IPS-18c (cell line): Measurements from ENCODE around the gene NECTIN4.
"Not testable (repeated sequence)": the region's sequence is repeated elsewhere in the genome, so short reads cannot be mapped to it uniquely, and the experiment has no call there.

Experiments used
- H3K4me3 ChIP-seq: 2 replicates; pipeline ENCODE4 v1.7.0; 2013; ENCODE audit warnings: low read depth, mild to moderate bottlenecking, low read length, moderate library complexity; ENCODE audit not compliant: insufficient read depth
- H3K9me3 ChIP-seq: one replicate; pipeline ENCODE4 v1.6.1; 2013; ENCODE audit warnings: mild to moderate bottlenecking, low read length, moderate library complexity; ENCODE audit not compliant: control insufficient read depth, insufficient read depth

Gene NECTIN4

DNA sequence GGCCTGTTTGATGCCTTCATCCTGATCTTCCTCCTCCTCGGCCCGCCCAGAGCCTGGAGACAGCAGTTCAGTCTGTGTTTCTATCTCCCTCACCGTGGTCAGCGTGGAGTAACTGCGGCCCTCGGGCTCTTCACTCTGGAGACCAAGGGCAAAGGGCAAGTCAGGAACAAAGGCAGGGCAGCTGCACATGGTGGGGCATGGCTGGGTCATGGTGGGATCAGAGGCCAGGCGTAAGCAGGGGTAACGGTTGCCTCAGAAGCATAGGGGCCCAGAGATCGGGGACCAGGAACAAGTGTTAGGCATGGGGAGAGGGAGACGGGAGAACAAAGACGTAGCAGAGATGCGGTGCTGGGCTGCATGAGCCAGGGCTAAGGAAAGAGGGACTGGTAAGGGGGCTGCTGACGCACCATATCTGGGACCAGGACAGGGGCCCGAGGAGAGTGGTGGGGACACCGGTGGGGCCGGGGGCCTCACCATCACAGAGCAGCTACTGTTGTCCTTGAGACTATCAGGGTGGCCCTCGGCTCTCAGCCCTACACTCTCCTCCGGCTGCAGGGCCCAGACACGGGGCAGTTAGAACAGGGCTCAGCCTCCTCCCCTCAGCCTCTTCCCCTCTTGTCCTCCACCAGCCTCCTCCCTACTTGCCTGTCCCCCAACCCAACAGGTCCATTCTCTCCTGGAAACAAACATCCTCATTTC lies 16.5 kb downstream of the NECTIN4 start:
- Histone ChIP-seq H3K9me3 (peaks cover 5% of the 10 kb centered on the region), H3K4me3 (no peak overlapping the region)

DNA sequence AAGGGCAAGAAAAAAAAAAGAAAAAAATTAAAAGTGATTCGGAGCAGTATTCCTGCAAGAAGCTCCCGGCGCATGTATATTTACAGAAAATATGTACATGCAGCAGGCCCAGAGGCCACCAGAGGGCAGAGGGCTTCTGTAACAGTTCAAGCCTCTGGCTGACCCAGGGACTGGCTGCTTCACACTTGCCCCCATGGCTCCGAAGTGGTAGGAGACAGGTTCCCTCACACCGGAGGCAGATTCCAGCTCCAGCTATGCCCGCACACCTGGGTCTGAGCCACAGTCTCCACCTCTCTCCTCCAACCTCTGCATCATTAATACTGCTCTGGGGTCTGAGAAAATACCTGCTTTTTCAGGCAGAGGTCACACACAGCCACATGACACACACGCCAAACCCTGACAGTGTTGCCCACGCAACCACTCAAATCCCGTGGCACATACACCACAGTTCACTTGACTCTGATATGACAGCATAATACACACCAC lies 17.4 kb downstream of the NECTIN4 start:
- peaks cover 5% of the 10 kb centered on the region for H3K9me3 ChIP-seq
- H3K4me3 ChIP-seq: no peak overlapping the region

DNA sequence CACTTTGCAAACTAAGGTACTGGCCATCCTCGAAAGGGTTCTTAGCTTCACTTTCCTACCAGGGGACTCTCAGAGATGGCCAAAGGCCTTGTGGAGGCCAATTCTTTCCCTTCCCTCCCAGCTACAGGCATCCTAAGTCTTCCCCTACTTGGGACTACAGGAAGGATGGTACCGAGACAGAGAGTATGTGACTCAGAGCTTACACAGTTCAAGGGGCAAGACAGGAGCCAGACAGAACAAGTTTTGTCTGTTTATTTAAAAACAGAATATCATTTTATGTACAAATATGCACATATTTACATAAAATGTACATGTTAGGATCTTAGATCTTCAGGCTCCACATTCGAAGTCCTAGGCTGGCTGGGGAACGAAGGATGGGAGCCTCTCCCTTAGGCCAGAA lies 18.6 kb downstream of the NECTIN4 start:
- Histone ChIP-seq H3K4me3 (no peak overlapping the region), H3K9me3 (peaks cover 5% of the 10 kb centered on the region)

DNA sequence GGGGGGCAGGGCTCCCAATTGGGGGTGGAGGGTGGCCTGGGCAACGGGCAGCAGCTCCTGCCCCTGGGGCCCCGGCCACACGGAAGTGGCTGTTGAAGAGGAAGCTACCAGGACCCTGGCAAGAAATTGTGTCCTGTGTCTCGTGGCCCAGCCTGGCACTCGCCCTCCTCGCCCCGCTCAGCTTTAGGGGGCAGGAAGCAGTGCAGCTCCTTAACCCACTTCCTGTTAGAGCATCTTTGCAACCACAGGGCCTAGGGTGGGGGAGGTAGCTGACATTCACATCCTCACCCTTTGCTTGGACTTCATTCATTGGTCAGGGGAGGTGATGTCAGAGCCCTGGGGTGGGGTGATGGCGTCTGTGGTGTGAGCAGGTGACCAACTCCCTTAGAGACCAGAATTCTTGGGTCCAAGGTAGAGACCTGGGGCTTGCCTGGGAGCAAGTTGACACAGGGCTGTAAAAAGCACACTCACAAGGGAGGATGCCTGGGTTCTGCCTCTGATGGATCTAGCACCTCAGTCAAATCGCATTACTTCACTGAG lies 19.6 kb downstream of the NECTIN4 start, which contains the start of gene ARHGAP30:
Gene ARHGAP30 (minus strand): TSS at position 161 of the 540 bp plus-strand sequence. CDS start 267 bp downstream, outside the sequence.
- no peak within 1 kb of the TSS for H3K4me3 ChIP-seq

DNA sequence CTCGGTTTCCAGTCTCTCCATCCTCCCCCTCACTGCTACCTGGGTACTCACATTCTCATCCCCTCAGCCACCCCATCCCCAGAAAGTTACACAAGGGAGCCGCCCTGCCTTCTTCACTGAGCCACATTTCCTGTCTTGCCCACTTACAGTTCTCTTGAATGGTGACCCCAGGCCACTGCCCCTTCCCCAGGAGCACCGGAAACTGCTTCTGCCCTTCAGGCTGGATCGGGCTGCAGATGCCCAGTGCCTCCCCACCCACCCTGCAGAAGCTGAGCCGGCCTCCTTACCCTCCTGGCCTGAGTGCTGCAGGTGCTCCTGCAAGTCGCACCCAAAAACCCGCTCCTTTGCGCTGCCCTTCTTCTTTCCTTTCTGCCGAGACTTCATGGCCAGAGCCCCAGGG lies 20.1 kb downstream of the NECTIN4 start:
- Histone ChIP-seq H3K9me3 (peaks cover 5% of the 10 kb centered on the region), H3K4me3 (no peak overlapping the region)

More for the DNA sequence above, 19.6 kb downstream of the NECTIN4 start, which contains the start of gene ARHGAP30:
- H3K9me3 ChIP-seq: peaks cover 5% of the 10 kb centered on the region

DNA sequence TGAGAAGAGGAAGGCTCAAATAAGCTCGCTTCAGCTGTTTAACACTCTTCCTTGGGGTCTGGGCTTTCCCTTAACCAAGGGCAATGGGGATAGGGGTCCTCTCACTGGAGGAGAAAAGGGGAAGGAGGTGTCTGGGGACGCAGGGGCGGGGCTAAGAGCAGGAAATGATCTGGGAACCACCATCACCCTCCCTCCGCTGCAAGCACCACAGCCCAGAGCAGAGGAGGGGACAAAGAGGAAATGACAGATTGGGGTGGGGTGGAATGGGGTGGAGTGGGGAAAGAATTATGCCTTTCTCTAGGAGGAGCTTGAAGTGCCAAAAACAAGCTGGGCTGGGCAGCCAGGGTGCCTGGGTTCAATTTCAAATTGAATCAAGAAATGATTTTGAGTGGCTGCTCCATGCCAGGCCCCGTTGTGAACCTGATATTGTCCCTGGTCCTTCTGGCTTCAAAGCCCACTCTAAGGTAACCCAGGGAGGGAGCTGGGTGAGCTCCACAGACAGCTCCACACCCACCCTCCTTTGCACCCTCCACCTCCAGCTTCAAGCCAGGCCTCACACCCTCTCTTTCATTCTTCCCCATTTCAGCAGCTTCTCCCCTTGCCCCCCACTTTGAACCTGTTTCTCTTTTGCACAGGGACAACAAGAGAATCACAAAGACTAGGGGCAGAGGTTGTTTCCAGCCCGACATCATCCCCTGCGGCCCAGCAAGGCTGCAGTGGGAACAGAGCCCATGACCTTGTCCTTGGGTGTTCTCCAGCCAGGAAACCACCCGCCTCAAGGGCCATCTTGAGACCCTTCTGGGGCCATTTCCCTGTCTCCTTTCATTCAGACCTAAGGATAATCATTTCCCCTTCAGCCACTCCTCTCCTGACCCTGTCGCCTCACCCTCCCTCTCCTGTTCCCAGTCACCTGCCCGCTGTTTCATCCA lies 20.8 kb downstream of the NECTIN4 start:
- Histone ChIP-seq H3K4me3 (no peak overlapping the region), H3K9me3 (peaks cover 5% of the 10 kb centered on the region)

DNA sequence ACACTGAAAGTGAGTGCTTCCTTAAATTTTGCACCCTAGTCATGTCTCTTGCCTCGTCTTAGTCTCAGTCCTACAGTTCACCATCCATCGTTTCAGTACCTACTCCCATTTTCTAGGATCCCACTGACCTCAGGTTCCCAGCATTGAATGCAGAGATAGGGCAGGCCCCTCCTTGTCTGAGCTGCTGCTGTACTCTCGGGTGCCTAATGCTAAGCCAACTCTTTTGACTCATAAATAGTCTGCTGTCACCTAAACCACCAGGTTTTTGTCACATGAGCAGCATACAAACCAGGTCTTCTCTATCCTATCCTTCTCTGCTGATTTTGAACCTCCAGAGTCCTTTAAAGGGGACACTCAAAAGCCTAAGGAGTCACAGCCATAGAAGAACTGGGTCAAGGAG lies 22.7 kb downstream of the NECTIN4 start:
- Histone ChIP-seq H3K9me3 (peaks cover 5% of the 10 kb centered on the region), H3K4me3 (no peak overlapping the region)

DNA sequence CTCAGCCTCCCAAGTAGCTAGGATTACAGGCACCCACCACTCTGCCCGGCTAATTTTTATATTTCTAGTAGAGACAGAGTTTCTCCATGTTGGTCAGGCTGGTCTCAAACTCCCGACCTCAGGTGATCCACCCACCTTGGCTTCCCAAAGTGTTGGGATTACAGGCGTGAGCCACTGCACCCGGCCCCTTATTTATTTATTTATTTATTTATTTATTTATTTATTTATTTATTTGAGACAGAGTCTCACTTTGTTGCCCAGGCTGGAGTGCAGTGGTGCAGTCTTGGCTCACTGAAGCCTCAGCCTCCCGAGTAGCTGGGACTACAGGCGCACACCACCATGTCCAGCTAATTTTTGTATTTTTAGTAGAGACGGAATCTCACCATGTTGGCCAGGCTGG lies 23.7 kb downstream of the NECTIN4 start:
- not testable (repeated sequence) for H3K9me3 ChIP-seq, H3K4me3 ChIP-seq

DNA sequence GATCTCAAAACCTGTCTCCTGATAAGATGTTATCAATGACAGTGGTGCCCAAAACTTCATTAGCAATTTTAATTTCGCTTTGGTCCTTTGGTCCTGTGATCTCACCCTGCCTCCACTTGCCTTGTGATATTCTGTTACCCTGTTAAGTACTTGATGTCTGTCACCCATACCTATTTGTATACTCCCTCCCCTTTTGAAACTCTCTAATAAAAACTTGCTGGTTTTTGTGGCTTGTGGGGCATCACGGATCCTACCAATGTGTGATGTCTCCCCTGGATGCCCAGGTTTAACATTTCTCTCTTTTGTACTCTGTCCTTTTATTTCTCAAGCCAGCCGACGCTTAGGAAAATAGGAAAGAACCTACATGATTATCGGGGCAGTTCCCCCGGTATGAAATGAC lies 25.4 kb downstream of the NECTIN4 start:
- not testable (repeated sequence) for H3K4me3 ChIP-seq, H3K9me3 ChIP-seq

DNA sequence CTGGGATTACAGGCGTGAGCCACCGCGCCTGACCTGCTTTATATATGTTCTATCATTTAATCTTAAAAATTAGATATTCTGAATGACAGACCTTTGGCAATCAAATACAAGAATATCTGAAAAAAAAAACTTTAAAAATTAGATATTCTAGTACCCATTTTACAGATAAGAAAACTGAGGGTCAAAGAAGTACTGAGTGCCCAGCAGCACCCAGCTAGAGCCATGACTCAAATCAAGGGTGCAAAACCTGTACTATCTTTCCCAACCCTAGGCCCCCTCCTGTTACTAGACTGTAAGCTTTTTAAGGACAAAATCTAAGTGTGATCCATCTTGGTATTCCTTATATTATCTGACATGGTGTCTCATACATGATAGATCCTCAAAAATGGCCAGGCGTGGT lies 27.9 kb downstream of the NECTIN4 start:
- no peaks in the 10 kb centered on the region for H3K9me3 ChIP-seq
- H3K4me3 ChIP-seq: no peak overlapping the region

DNA sequence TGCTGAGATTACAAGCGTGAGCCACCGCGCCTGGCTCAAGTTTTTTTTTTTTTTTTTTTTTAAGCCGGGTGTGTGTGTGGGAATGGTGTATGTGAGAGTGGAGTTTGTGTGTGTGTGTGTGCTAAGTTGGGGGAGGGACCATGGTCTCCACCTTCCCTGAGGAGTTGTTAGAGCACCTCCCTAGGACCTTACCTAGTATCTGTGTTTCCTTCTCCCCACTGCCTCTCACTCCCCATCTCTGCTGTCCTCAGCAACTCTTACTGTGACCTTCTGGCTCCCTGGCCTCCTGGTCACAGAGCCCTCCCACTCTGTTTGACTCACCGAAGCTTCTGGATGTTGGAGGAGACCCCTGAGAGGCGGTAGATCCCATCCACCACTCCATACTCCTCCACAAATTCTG lies 30.1 kb downstream of the NECTIN4 start:
- Histone ChIP-seq H3K4me3 (no peak overlapping the region), H3K9me3 (no peaks in the 10 kb centered on the region)

DNA sequence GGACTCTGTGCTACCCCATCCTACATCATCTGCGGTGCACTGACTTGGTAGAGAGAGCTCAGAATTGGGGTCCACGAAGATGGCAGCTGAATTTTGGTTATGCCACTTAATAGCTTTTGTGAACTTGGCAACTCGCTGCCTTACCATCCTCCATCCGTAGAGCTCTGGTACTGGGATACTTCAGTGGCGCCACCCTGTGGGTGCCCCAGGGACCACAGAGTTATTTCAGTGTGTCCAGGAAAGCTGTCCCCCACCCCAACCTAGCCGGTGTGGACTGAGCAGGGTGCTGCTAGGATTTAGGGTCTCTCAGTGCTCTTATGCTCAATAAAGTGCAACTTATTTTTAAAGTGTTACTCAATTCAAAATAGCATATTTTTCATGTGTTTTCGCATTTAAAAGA lies 34.6 kb downstream of the NECTIN4 start:
- Histone ChIP-seq H3K4me3 (no peak overlapping the region), H3K9me3 (no peaks in the 10 kb centered on the region)

DNA sequence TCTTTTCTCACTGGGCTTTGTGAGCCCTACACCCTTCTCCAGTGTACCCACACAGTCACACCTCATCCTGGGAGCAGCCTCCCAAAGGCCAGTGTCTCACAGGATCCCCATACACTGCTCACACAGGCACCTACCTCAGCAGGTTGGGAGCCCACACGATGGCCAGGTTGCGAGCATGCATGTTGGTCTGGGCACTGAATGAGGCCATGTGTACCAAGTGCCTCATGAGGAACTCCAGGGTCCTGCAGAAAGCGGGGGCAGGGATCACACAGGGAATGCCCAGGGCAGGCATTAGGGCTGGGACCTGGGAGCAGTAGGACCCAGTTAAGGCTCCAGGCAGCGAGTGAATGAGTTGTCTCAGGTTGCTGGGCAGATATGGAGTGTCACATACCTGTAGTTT lies 35.1 kb downstream of the NECTIN4 start:
- Histone ChIP-seq H3K4me3 (no peak overlapping the region), H3K9me3 (no peaks in the 10 kb centered on the region)

DNA sequence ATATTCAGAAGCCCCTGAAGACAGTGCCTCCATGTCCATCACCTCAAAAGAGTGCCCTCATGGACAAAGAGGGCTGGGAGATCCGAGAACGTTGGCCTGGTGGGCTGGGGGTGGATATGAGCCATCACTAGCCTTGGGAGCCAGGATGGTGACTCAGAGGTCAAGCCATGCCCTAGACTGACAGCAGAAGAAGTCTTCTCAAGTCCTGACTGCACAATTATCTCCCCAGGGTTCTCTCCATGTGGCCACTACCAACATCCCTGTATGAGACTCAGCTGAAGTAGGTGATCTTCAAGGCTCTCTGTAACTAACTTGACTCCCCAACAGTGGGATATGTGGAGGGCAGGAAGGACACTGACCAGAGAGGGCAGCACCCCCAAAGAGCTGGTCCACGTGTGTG lies 36.5 kb downstream of the NECTIN4 start:
- no peak overlapping the region for H3K4me3 ChIP-seq
- no peaks in the 10 kb centered on the region for H3K9me3 ChIP-seq

DNA sequence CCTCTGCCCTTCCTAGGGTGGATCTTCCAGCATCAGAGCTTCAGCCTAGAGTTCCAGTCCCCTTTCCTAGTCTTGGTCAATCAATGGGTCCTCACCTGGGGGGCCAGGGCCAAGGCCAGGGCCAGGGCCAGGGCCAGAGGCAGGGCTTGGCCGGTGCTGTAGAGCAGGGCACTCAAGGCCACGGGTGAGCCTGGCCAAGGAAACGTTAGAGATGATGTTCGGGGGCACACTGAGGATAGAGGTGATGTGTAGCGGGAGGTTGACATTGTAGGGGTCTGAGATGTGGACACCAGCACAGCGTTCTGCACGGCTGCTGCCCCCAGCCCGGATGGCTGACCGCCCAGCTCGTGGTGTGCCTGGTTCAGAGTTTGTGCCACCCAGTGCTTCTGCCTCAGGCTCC lies 38.1 kb downstream of the NECTIN4 start:
- Histone ChIP-seq H3K4me3 (no peak overlapping the region), H3K9me3 (no peaks in the 10 kb centered on the region)

DNA sequence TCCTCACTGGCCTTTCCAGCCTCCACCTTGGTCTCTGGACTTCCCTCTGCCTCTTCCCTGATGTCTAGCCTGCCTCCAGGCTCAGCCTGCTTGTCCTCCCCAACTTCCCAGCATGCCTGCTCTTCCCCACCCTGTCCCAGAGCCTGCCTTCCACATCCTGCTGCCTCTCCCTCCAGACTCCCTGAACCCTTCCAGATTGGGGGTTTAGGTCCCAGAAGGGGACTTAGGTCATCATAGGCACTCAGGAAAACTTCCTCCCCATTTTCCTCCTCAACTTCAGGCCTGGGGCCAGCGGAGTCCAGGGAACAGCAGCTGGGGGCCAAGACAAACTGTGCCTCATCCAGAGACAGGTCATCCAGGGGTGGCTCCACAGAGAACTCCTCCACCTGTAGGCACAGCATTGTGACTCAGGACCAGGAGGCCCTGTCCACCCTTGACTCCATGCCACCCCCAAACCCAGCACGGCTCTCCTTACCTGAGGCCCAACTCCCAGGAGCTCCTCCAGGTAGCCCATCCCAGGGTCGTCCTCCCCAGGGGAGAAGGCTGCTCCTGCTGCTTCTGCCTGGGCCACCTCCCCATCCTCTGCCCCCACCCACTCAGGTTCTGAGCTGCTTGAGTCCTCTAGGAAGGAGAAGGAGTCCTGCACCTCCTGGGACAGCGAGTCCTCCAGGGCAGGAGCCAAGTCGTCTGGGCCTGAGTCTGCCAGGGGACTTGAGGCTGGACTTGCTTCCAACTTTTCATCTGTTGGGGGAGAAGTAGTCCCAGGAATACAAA lies 40.2 kb downstream of the NECTIN4 start:
- Histone ChIP-seq H3K9me3 (no peaks in the 10 kb centered on the region), H3K4me3 (no peak overlapping the region)
